ENCODE results near the gene TMIE. TPM values are rescaled to one million over a fixed set of nuclear protein-coding genes. Genes with fewer than 3 reads are reported as not detected.

The TMIE gene
- total and polyA plus RNA-seq, 10 of the 15 experiments (the other 5 are each of a cell fraction or from before 2014, with no cell fraction given): not detected

- TF ChIP-seq ZBTB11 (CRISPR knock-in tag; IDR thresholded peaks at IDR 0.05) (no peak), BCLAF1 (IDR thresholded peaks at IDR 0.05) (no peak), REST (IDR thresholded peaks at IDR 0.05; ENCODE audit: low read depth, low read length) (no peak), NFIC (IDR thresholded peaks at IDR 0.05; ENCODE audit: low read depth, low read length) (no peak)
Observed at GRCh38 chr3:46721009-46721408, 19.8 kb downstream of the TMIE start (continued).

All from GM12878 (cell line).